ENCODE results near the gene CD47.

DNA sequence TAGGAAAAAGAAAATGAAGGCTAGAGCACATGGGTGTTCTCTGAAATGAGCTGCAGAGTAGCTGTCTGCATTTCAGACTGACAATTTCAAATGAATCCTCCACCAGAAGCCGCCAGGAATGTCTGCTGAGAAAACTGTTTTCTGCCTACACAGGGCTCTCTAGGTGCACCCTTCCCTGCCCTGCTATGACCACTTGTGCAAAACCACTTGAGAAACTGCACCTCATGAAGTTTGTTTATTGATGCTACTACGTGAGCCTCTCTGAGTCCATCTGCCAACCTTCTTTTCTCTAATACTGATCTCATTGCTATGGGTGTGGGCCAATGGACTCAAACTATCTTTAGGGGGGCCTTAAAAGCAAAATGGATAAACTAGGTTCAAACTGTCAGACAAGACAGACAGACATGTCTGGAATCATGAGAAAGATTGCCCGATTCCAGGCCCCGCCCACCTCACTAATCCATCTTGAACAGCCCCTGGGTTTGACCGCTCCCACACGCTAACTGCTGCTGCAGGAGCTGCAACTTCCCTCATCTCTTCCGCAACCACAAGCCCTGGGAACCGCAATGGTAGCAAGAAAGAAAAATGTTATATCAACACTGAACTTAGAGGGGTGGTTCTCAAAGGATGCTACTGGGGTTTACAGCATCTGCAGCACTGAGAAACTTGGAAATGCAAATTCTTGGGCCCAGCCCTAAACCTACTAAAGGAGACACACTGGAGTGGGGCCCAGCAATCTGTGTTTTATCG lies 9.0 kb upstream of the CD47 start:
- TF ChIP-seq CTCF (IDR thresholded peaks at IDR 0.05) (no peak), EZH2 (IDR thresholded peaks at IDR 0.05; ENCODE audit: borderline replicate concordance, insufficient read depth, low read depth, low read length, poor library complexity, severe bottlenecking) (no peak)
